Mesenchymal stem cell (in vitro differentiated cells and primary cell): Measurements from ENCODE around the gene DSCAM.

Experiments
- DNase-seq: peaks from one replicate; pipeline ENCODE4 v3.0.0-alpha.2; 2013
- H2AFZ ChIP-seq: one replicate; pipeline ENCODE4 v1.6.1; 2013; ENCODE audit warnings: low read depth, mild to moderate bottlenecking, control low read depth, inconsistent platforms, low read length, moderate library complexity
- H2AK5ac ChIP-seq: 2 replicates; pipeline ENCODE4 v1.6.1; 2013; ENCODE audit warnings: low read length, moderate library complexity, mild to moderate bottlenecking, inconsistent platforms; ENCODE audit not compliant: severe bottlenecking
- H2BK120ac ChIP-seq: one replicate; pipeline ENCODE4 v1.6.1; 2013; ENCODE audit warnings: low read depth, mild to moderate bottlenecking, inconsistent platforms, low read length, moderate library complexity
- H2BK12ac ChIP-seq, 2 experiments: one replicate each; pipeline ENCODE4 v1.6.1; 2013; ENCODE audit warnings: inconsistent platforms in 2 of 2, low read length in 2 of 2, mild to moderate bottlenecking in 2 of 2, moderate library complexity in 2 of 2, control low read depth in 1 of 2
- H2BK15ac ChIP-seq: one replicate; pipeline ENCODE4 v1.6.1; 2013; ENCODE audit warnings: mild to moderate bottlenecking, low read depth, inconsistent platforms; ENCODE audit not compliant: poor library complexity, severe bottlenecking
- H2BK5ac ChIP-seq: 2 replicates; pipeline ENCODE4 v1.6.1; 2013; ENCODE audit warnings: low read depth, mild to moderate bottlenecking, low read length, control low read depth, inconsistent platforms; ENCODE audit not compliant: poor library complexity, severe bottlenecking
- H3K14ac ChIP-seq, 2 experiments: one replicate each; pipeline ENCODE4 v1.6.1; 2013; ENCODE audit warnings: inconsistent platforms in 2 of 2, low read length in 2 of 2, control low read depth in 1 of 2, mild to moderate bottlenecking in 1 of 2, moderate library complexity in 1 of 2
- H3K18ac ChIP-seq, 2 experiments: one replicate each; pipeline ENCODE4 v1.6.1; 2013; ENCODE audit warnings: inconsistent platforms in 2 of 2, low read length in 2 of 2, control low read depth in 1 of 2, low read depth in 1 of 2, mild to moderate bottlenecking in 1 of 2
- H3K23ac ChIP-seq, 2 experiments: one replicate each; pipeline ENCODE4 v1.6.1; 2013; ENCODE audit warnings: inconsistent platforms in 2 of 2, low read length in 2 of 2, mild to moderate bottlenecking in 2 of 2, moderate library complexity in 2 of 2, control low read depth in 1 of 2
- H3K27ac ChIP-seq: 2 replicates; pipeline ENCODE4 v1.5.1; 2013; ENCODE audit warnings: mild to moderate bottlenecking, moderate library complexity, low read length, control low read depth, inconsistent platforms; ENCODE audit not compliant: poor library complexity, severe bottlenecking
- H3K27me3 ChIP-seq, 2 experiments: 2 replicates each; pipeline versions ENCODE4 v1.6.1 to v1.7.0; 2013; ENCODE audit warnings: low read length in 2 of 2, mild to moderate bottlenecking in 2 of 2, moderate library complexity in 2 of 2, control low read depth in 1 of 2, inconsistent platforms in 1 of 2; ENCODE audit not compliant: control insufficient read depth in 1 of 2, insufficient read depth in 1 of 2
- H3K36me3 ChIP-seq, 2 experiments: 2 replicates each; pipeline versions ENCODE4 v1.6.1 to v1.7.0; 2013; ENCODE audit warnings: low read length in 2 of 2, control low read depth in 1 of 2, inconsistent platforms in 1 of 2, low read depth in 1 of 2, mild to moderate bottlenecking in 1 of 2; ENCODE audit not compliant: insufficient read depth in 2 of 2, control insufficient read depth in 1 of 2
- H3K4ac ChIP-seq, 2 experiments: one replicate each; pipeline ENCODE4 v1.6.1; 2013; ENCODE audit warnings: inconsistent platforms in 2 of 2, low read length in 2 of 2, mild to moderate bottlenecking in 2 of 2, moderate library complexity in 2 of 2, control low read depth in 1 of 2, low read depth in 1 of 2
- H3K4me1 ChIP-seq: 2 replicates; pipeline ENCODE4 v1.6.1; 2013; ENCODE audit warnings: low read depth, low read length, control low read depth; ENCODE audit not compliant: control insufficient read depth, insufficient read depth
- H3K4me2 ChIP-seq: 2 replicates; pipeline ENCODE4 v1.6.1; 2013; ENCODE audit warnings: low read length, mild to moderate bottlenecking, inconsistent platforms; ENCODE audit not compliant: poor library complexity, severe bottlenecking
- H3K4me3 ChIP-seq, 2 experiments: 2 replicates each; pipeline versions ENCODE4 v1.5.1 to v1.7.0; 2013; ENCODE audit warnings: low read length in 2 of 2, mild to moderate bottlenecking in 2 of 2, control low read depth in 1 of 2, low read depth in 1 of 2; ENCODE audit not compliant: insufficient read depth in 1 of 2
- H3K79me1 ChIP-seq: replicated peaks from 2 replicates; pipeline ENCODE4 v1.6.1; 2013; ENCODE audit warnings: mild to moderate bottlenecking, control low read depth, low read length, inconsistent platforms; ENCODE audit not compliant: poor library complexity, severe bottlenecking
- H3K9ac ChIP-seq: 2 replicates; pipeline ENCODE4 v1.7.0; 2013; ENCODE audit warnings: mild to moderate bottlenecking, low read length, moderate library complexity
- H3K9me3 ChIP-seq: 2 replicates; pipeline ENCODE4 v1.7.0; 2013; ENCODE audit warnings: mild to moderate bottlenecking, low read length; ENCODE audit not compliant: control insufficient read depth
- H4K8ac ChIP-seq: one replicate; pipeline ENCODE4 v1.6.1; 2013; ENCODE audit warnings: inconsistent platforms, mild to moderate bottlenecking, low read length, moderate library complexity
- H4K91ac ChIP-seq: one replicate; pipeline ENCODE4 v1.6.1; 2013; ENCODE audit warnings: mild to moderate bottlenecking, low read length, inconsistent platforms
- WGBS: methylation state at CpG from one replicate; pipeline ENCODE4 v1.1.7; 2013; ENCODE audit warnings: mixed read lengths; 5-methylcytosine and 5-hydroxymethylcytosine counted together

DSCAM gene

GRCh38 chr21:40622531-40622930, 224.4 kb downstream of the DSCAM start:
- no peak overlapping the region for H2BK120ac ChIP-seq
- no peaks in the 10 kb centered on the region for H3K4me1 ChIP-seq
- H2BK5ac ChIP-seq, result no peak overlapping the region
- no peak overlapping the region for H2BK12ac ChIP-seq
- H3K4me2 ChIP-seq, result no peak overlapping the region
- no peak overlapping the region for H2AK5ac ChIP-seq
- no peak overlapping the region for H3K9ac ChIP-seq
- H3K14ac ChIP-seq, result no peak overlapping the region
- no peaks in the 10 kb centered on the region for H3K27me3 ChIP-seq
- H3K9me3 ChIP-seq, result peaks cover 25% of the 10 kb centered on the region
- H3K4me3 ChIP-seq, result no peak overlapping the region
- no peak overlapping the region for H3K27ac ChIP-seq
- no peak overlapping the region for H4K91ac ChIP-seq
- WGBS, result 50% methylated on average over 3 of the region's 4 CpGs
- no peak overlapping the region for H3K23ac ChIP-seq
- DNase-seq, result no peak
- no peak overlapping the region for H3K18ac ChIP-seq
- no peak overlapping the region for H3K4ac ChIP-seq
- no peak overlapping the region for H2BK15ac ChIP-seq
- no peak overlapping the region for H2AFZ ChIP-seq
- H3K36me3 ChIP-seq, result no peaks in the 10 kb centered on the region
- no peak overlapping the region for H4K8ac ChIP-seq
- no peaks in the 10 kb centered on the region for H3K79me1 ChIP-seq

- Histone ChIP-seq H3K27me3 (no peaks in the 10 kb centered on the region), H3K18ac (no peak overlapping the region), H3K27ac (no peak overlapping the region), H2BK5ac (no peak overlapping the region), H2AK5ac (no peak overlapping the region), H3K4me3 (no peak overlapping the region), H3K4ac (no peak overlapping the region), H2BK15ac (no peak overlapping the region), H3K4me1 (no peaks in the 10 kb centered on the region), H3K9me3 (peaks cover 22% of the 10 kb centered on the region), H3K36me3 (no peaks in the 10 kb centered on the region), H3K79me1 (no peaks in the 10 kb centered on the region), H2BK120ac (no peak overlapping the region), H4K8ac (no peak overlapping the region), H3K14ac (no peak overlapping the region), H4K91ac (no peak overlapping the region), H3K23ac (no peak overlapping the region), H2AFZ (no peak overlapping the region), H3K4me2 (no peak overlapping the region), H2BK12ac (no peak overlapping the region), H3K9ac (no peak overlapping the region)
- WGBS, result 39% methylated on average over 6 of the region's 7 CpGs
- no peak for DNase-seq
Measured at GRCh38 chr21:40620386-40621145, 226.4 kb downstream of the DSCAM start.

DNA sequence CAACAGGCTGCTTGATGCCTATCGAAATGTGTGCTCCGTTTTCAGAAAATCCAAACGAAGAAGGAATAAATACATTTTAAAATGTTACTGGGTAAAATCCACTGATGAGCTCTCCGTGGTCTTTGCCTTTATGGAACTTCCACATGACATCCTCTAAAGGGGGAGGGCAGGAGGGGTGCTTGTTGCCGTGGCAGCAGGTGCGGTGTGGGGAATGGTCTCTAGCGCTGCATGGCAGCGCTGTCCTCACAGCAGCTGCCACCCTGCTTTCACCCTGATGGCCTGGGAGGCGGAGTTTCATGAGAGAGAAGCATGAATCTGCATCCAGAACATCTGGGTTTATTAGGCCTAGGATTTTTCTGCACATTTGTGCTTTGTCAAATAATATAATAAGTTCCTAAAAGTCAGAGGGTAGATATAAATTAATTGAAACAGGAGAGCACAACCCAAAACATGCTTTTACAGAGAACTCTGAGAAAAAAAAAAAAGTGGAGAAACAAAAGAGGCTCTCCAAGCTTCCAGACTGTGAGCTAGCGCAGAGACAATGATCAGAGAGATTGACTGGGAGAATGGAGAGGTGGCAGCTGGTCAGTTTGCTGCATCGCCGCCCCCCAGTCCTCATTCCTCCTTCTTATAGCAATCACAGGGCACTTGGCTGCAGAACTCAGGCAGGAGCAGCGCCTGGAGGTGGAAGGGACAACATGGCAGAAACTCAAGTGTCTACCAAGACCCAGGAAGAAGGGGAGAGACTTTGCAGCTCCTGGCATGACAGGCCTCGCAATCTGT, 228.6 kb downstream of the DSCAM start:
- Histone ChIP-seq H3K23ac (no peak overlapping the region), H2AK5ac (no peak overlapping the region), H3K36me3 (no peaks in the 10 kb centered on the region), H3K9me3 (peaks cover 22% of the 10 kb centered on the region), H3K4me1 (no peaks in the 10 kb centered on the region), H3K18ac (no peak overlapping the region), H3K4me2 (no peak overlapping the region), H2AFZ (no peak overlapping the region), H3K14ac (no peak overlapping the region), H3K4ac (no peak overlapping the region), H2BK15ac (no peak overlapping the region), H3K4me3 (no peak overlapping the region), H4K91ac (no peak overlapping the region), H3K79me1 (no peaks in the 10 kb centered on the region), H3K27ac (no peak overlapping the region), H3K27me3 (no peaks in the 10 kb centered on the region), H2BK5ac (no peak overlapping the region), H3K9ac (no peak overlapping the region), H2BK12ac (no peak overlapping the region), H4K8ac (no peak overlapping the region), H2BK120ac (no peak overlapping the region)
- DNase-seq, result no peak
- WGBS, result 80% methylated on average over 13 of the region's 14 CpGs

- Histone ChIP-seq H3K9me3 (peaks cover 21% of the 10 kb centered on the region), H3K79me1 (no peaks in the 10 kb centered on the region), H2BK5ac (no peak overlapping the region), H2BK12ac (no peak overlapping the region), H2BK15ac (no peak overlapping the region), H3K4me3 (no peak overlapping the region), H3K36me3 (no peaks in the 10 kb centered on the region), H3K18ac (no peak overlapping the region), H3K14ac (no peak overlapping the region), H3K4me2 (no peak overlapping the region), H3K27ac (no peak overlapping the region), H2AFZ (no peak overlapping the region), H4K8ac (no peak overlapping the region), H3K23ac (no peak overlapping the region), H2BK120ac (no peak overlapping the region), H3K4ac (no peak overlapping the region), H2AK5ac (no peak overlapping the region), H3K4me1 (no peaks in the 10 kb centered on the region), H3K9ac (no peak overlapping the region), H3K27me3 (no peaks in the 10 kb centered on the region), H4K91ac (no peak overlapping the region)
- 77% methylated on average over 5 of the region's 5 CpGs for WGBS
- no peak for DNase-seq
Measured at GRCh38 chr21:40616377-40616704, 230.6 kb downstream of the DSCAM start.
